SK-N-SH treated with all-trans-retinoic acid at 6 μM for 48 hours (cell line): ENCODE data around the gene SOD3.

ENCODE experiments used
- ATAC-seq: fragments of 200-7000 bp; cut with Tn5 transposase; 3 replicates; pipeline ENCODE4 v1.9.1; 2020; ENCODE audit warnings: mild to moderate bottlenecking, moderate library complexity
- ARNTL ChIP-seq: fragments of 450-650 bp; formaldehyde crosslinking; IDR thresholded peaks from 2 replicates; pipeline ENCODE4 v1.5.0; 2020; ENCODE audit warnings: low read depth, mild to moderate bottlenecking, moderate library complexity, borderline replicate concordance
- BACH2 ChIP-seq: fragments of 250-450 bp; sonication (Bioruptor Pico); IDR thresholded peaks from 2 replicates; pipeline ENCODE4 v1.9.0; 2021; ENCODE audit warnings: mild to moderate bottlenecking, borderline replicate concordance
- CREB5 ChIP-seq: fragments of 250-450 bp; sonication (Bioruptor Pico); IDR thresholded peaks from 2 replicates; pipeline ENCODE4 v1.5.1; 2020; ENCODE audit warnings: low read depth, mild to moderate bottlenecking, moderate library complexity
- CSDC2 ChIP-seq: fragments of 250-450 bp; sonication (Bioruptor Pico); IDR thresholded peaks from 2 replicates; pipeline ENCODE4 v1.5.0; 2020; ENCODE audit warnings: mild to moderate bottlenecking, moderate library complexity
- ESRRG ChIP-seq: fragments of 250-450 bp; sonication (Bioruptor Pico); IDR thresholded peaks from 2 replicates; pipeline ENCODE4 v1.6.1; 2021; ENCODE audit warnings: mild to moderate bottlenecking
- GLIS3 ChIP-seq: fragments of 250-450 bp; sonication (Bioruptor Pico); IDR thresholded peaks from 2 replicates; pipeline ENCODE4 v1.5.0; 2020; ENCODE audit warnings: mild to moderate bottlenecking, moderate library complexity
- ISL1 ChIP-seq: fragments of 250-450 bp; sonication (Bioruptor Pico); IDR thresholded peaks from 2 replicates; pipeline ENCODE4 v2.1.2; 2022; ENCODE audit warnings: mild to moderate bottlenecking, moderate library complexity
- OSR1 ChIP-seq: fragments of 250-450 bp; sonication (Bioruptor Pico); IDR thresholded peaks from 2 replicates; pipeline ENCODE4 v1.8.0; 2022; ENCODE audit warnings: moderate library complexity, mild to moderate bottlenecking, inconsistent platforms
- PATZ1 ChIP-seq: fragments of 250-450 bp; sonication (Bioruptor Pico); IDR thresholded peaks from 2 replicates; pipeline ENCODE4 v1.8.0; 2020; ENCODE audit warnings: mild to moderate bottlenecking, moderate library complexity, borderline replicate concordance
- POU6F1 ChIP-seq: fragments of 250-450 bp; sonication (Bioruptor Pico); IDR thresholded peaks from 2 replicates; pipeline ENCODE4 v1.8.0; 2021; ENCODE audit warnings: low read depth, mild to moderate bottlenecking, moderate library complexity, borderline replicate concordance
- PPARA ChIP-seq: fragments of 250-450 bp; sonication (Bioruptor Pico); IDR thresholded peaks from 2 replicates; pipeline ENCODE4 v1.5.0; 2020; ENCODE audit warnings: mild to moderate bottlenecking, borderline replicate concordance
- RARB ChIP-seq: fragments of 250-450 bp; sonication (Bioruptor Pico); IDR thresholded peaks from 2 replicates; pipeline ENCODE4 v1.8.0; 2021; ENCODE audit warnings: mild to moderate bottlenecking, moderate library complexity
- SNAI2 ChIP-seq: fragments of 250-450 bp; sonication (Bioruptor Pico); IDR thresholded peaks from 2 replicates; pipeline ENCODE4 v1.5.0; 2020; ENCODE audit warnings: mild to moderate bottlenecking, moderate library complexity
- TCF4 ChIP-seq: fragments of 250-450 bp; sonication (Bioruptor Pico); IDR thresholded peaks from 2 replicates; pipeline ENCODE4 v1.8.0; 2021; ENCODE audit warnings: mild to moderate bottlenecking, moderate library complexity, borderline replicate concordance
- TOX ChIP-seq: fragments of 250-450 bp; sonication (Bioruptor Pico); IDR thresholded peaks from 2 replicates; pipeline ENCODE4 v1.8.0; 2021; ENCODE audit warnings: mild to moderate bottlenecking, moderate library complexity, borderline replicate concordance
- ZC3H10 ChIP-seq: fragments of 250-450 bp; sonication (Bioruptor Pico); IDR thresholded peaks from 2 replicates; pipeline ENCODE4 v1.5.1; 2021; ENCODE audit warnings: mild to moderate bottlenecking, moderate library complexity
- ZFP3 ChIP-seq: fragments of 250-450 bp; sonication (Bioruptor Pico); IDR thresholded peaks from 2 replicates; pipeline ENCODE4 v1.5.0; 2020; ENCODE audit warnings: mild to moderate bottlenecking, moderate library complexity
- ZNF565 ChIP-seq: fragments of 450-650 bp; formaldehyde crosslinking; conservative IDR thresholded peaks from 2 replicates; pipeline ENCODE4 v1.5.0; 2020; ENCODE audit warnings: low read depth, mild to moderate bottlenecking, moderate library complexity
- ZNF70 ChIP-seq: fragments of 450-650 bp; formaldehyde crosslinking; IDR thresholded peaks from 2 replicates; pipeline ENCODE4 v1.5.0; 2020; ENCODE audit warnings: mild to moderate bottlenecking, moderate library complexity
- TF ChIP-seq, protein P1 (sequence below): fragments of 250-450 bp; sonication (Bioruptor Pico); IDR thresholded peaks from 2 replicates; pipeline ENCODE4 v1.5.1; 2021; ENCODE audit warnings: mild to moderate bottlenecking, moderate library complexity
- TF ChIP-seq, protein P2 (sequence below): fragments of 250-450 bp; sonication (Bioruptor Pico); IDR thresholded peaks from 2 replicates; pipeline ENCODE4 v1.5.0; 2020; ENCODE audit warnings: mild to moderate bottlenecking, moderate library complexity

The SOD3 gene

GRCh38 chr4:24778464-24779225 lies 16.7 kb upstream of the SOD3 start:
- TF ChIP-seq ZC3H10 (CRISPR knock-in tag) (no peak), ZNF70 (CRISPR knock-in tag) (no peak), PATZ1 (CRISPR knock-in tag) (no peak), ZNF565 (no peak), GLIS3 (CRISPR knock-in tag) (no peak), TCF4 (CRISPR knock-in tag) (no peak), ZFP3 (CRISPR knock-in tag) (no peak), POU6F1 (CRISPR knock-in tag) (no peak), OSR1 (CRISPR knock-in tag) (no peak), ARNTL (no peak), RARB (CRISPR knock-in tag) (no peak), ISL1 (CRISPR knock-in tag) (no peak), ESRRG (CRISPR knock-in tag) (no peak), CSDC2 (no peak), CREB5 (no peak), SNAI2 (CRISPR knock-in tag) (no peak), TOX (CRISPR knock-in tag) (no peak), PPARA (CRISPR knock-in tag) (no peak)
- TF ChIP-seq, protein P1, sequence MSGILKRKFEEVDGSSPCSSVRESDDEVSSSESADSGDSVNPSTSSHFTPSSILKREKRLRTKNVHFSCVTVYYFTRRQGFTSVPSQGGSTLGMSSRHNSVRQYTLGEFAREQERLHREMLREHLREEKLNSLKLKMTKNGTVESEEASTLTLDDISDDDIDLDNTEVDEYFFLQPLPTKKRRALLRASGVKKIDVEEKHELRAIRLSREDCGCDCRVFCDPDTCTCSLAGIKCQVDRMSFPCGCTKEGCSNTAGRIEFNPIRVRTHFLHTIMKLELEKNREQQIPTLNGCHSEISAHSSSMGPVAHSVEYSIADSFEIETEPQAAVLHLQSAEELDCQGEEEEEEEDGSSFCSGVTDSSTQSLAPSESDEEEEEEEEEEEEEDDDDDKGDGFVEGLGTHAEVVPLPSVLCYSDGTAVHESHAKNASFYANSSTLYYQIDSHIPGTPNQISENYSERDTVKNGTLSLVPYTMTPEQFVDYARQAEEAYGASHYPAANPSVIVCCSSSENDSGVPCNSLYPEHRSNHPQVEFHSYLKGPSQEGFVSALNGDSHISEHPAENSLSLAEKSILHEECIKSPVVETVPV (CRISPR knock-in tag) = no peak
- TF ChIP-seq, protein P2, sequence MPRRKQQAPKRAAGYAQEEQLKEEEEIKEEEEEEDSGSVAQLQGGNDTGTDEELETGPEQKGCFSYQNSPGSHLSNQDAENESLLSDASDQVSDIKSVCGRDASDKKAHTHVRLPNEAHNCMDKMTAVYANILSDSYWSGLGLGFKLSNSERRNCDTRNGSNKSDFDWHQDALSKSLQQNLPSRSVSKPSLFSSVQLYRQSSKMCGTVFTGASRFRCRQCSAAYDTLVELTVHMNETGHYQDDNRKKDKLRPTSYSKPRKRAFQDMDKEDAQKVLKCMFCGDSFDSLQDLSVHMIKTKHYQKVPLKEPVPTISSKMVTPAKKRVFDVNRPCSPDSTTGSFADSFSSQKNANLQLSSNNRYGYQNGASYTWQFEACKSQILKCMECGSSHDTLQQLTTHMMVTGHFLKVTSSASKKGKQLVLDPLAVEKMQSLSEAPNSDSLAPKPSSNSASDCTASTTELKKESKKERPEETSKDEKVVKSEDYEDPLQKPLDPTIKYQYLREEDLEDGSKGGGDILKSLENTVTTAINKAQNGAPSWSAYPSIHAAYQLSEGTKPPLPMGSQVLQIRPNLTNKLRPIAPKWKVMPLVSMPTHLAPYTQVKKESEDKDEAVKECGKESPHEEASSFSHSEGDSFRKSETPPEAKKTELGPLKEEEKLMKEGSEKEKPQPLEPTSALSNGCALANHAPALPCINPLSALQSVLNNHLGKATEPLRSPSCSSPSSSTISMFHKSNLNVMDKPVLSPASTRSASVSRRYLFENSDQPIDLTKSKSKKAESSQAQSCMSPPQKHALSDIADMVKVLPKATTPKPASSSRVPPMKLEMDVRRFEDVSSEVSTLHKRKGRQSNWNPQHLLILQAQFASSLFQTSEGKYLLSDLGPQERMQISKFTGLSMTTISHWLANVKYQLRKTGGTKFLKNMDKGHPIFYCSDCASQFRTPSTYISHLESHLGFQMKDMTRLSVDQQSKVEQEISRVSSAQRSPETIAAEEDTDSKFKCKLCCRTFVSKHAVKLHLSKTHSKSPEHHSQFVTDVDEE (CRISPR knock-in tag) = no peak
- TF ChIP-seq, all 23 proteins: peak for 0
- ATAC-seq = peak; percentile 95

- ATAC-seq = no peak
- no peak for TF ChIP-seq ISL1 (CRISPR knock-in tag)
These were observed 14.4 kb upstream of the SOD3 start for GRCh38 chr4:24780936-24781495.

DNA sequence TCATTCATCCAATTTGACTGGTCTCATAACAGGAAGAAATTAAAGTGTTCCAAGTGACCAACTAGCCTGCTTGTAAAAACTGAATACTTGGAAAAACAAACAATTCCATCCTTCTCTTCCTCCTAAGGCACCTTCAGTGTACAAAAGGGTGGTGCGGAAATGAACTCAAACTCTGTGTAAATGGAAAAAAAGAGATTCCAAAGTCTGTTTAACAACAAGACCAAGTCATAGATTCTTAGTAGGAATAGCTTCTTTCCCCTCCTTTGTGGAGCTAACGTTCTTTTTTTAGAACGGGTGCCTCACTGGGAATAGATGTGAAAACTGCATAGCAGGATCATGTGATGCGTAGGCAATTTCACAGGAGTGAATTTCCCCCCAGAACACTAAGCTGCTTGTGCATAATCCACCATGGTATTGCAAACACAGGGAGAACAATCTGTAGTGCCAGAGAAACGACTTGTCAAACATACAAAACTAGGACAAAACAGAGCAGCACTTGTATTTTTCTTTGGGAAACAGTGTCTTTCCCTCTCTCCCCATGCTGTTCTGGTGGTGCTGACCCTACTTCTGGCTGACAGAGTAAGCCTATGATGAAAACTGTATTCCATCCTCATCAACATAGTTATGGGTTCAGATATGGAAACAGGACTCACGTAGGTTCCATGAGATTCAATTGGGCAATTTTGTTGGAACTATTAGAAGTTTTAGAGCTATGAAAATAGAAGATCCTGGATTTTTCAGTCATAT lies 13.2 kb upstream of the SOD3 start:
- no peak for ATAC-seq
- no peak for TF ChIP-seq PATZ1 (CRISPR knock-in tag)
- no peak for TF ChIP-seq ISL1 (CRISPR knock-in tag)
- TF ChIP-seq, protein P1 (CRISPR knock-in tag) = no peak
- TF ChIP-seq CREB5 = no peak
- TF ChIP-seq ZNF70 (CRISPR knock-in tag) = no peak
- no peak for TF ChIP-seq OSR1 (CRISPR knock-in tag)
- no peak for TF ChIP-seq ESRRG (CRISPR knock-in tag)
- TF ChIP-seq BACH2 (CRISPR knock-in tag) = no peak
- TF ChIP-seq ARNTL = no peak
- TF ChIP-seq TCF4 (CRISPR knock-in tag) = no peak
